Parathyroid adenoma (tissue), 2 donors: Measurements from ENCODE around the gene SIK3.

Experiments
- H2AFZ ChIP-seq: fragments of 300-600 bp; sonication (generic); one replicate; pipeline ENCODE4 v1.7.0; 2017; ENCODE audit warnings: antibody characterized with exemption, mild to moderate bottlenecking
- H3K27ac ChIP-seq: fragments of 300-600 bp; sonication (generic); one replicate; pipeline ENCODE4 v1.7.0; 2017
- H3K27me3 ChIP-seq: fragments of 300-600 bp; sonication (generic); one replicate; pipeline ENCODE4 v1.7.0; 2017; ENCODE audit warnings: low read length; ENCODE audit not compliant: control insufficient read depth, insufficient read depth
- H3K36me3 ChIP-seq: fragments of 300-600 bp; sonication (generic); one replicate; pipeline ENCODE4 v1.7.0; 2017; ENCODE audit warnings: low read length; ENCODE audit not compliant: control insufficient read depth, insufficient read depth
- H3K4me1 ChIP-seq: fragments of 300-600 bp; sonication (generic); one replicate; pipeline ENCODE4 v1.7.0; 2017; ENCODE audit warnings: control low read depth
- H3K4me2 ChIP-seq: fragments of 300-600 bp; sonication (generic); one replicate; pipeline ENCODE4 v1.7.0; 2017; ENCODE audit warnings: low read length
- H3K4me3 ChIP-seq: fragments of 300-600 bp; sonication (generic); one replicate; pipeline ENCODE4 v1.7.0; 2017; ENCODE audit warnings: low read depth, low read length
- H3K79me2 ChIP-seq: fragments of 300-600 bp; sonication (generic); one replicate; pipeline ENCODE4 v1.7.0; 2017; ENCODE audit warnings: control low read depth
- H3K9ac ChIP-seq: fragments of 300-600 bp; sonication (generic); one replicate; pipeline ENCODE4 v1.7.0; 2017; ENCODE audit warnings: mild to moderate bottlenecking
- H3K9me3 ChIP-seq: fragments of 300-600 bp; sonication (generic); one replicate; pipeline ENCODE4 v1.7.0; 2017; ENCODE audit warnings: low read length; ENCODE audit not compliant: control insufficient read depth
- CTCF ChIP-seq: fragments of 300-600 bp; sonication (generic); IDR thresholded peaks from one replicate; pipeline ENCODE4 v1.7.0; 2017; ENCODE audit warnings: antibody characterized with exemption, mild to moderate bottlenecking
- donor health status: primary hyperparathyroidism.

SIK3 gene

GRCh38 chr11:116892374-116892773 lies 205.9 kb downstream of the SIK3 start:
- Histone ChIP-seq H3K79me2 (no peaks in the 10 kb centered on the region), H3K4me3 (no peak overlapping the region), H2AFZ (no peak overlapping the region), H3K9ac (no peak overlapping the region), H3K9me3 (no peaks in the 10 kb centered on the region), H3K36me3 (no peaks in the 10 kb centered on the region), H3K4me2 (no peak overlapping the region), H3K4me1 (no peaks in the 10 kb centered on the region), H3K27me3 (no peaks in the 10 kb centered on the region), H3K27ac (no peak overlapping the region)
- no peak for TF ChIP-seq CTCF

- no peaks in the 10 kb centered on the region for H3K79me2 ChIP-seq
- H2AFZ ChIP-seq, result no peak overlapping the region
- TF ChIP-seq CTCF, result no peak
- H3K36me3 ChIP-seq, result no peaks in the 10 kb centered on the region
- H3K9me3 ChIP-seq, result no peaks in the 10 kb centered on the region
- H3K4me3 ChIP-seq, result no peak overlapping the region
- no peaks in the 10 kb centered on the region for H3K27me3 ChIP-seq
- no peak overlapping the region for H3K9ac ChIP-seq
- H3K27ac ChIP-seq, result no peak overlapping the region
- H3K4me2 ChIP-seq, result no peak overlapping the region
- no peaks in the 10 kb centered on the region for H3K4me1 ChIP-seq
These were observed 206.5 kb downstream of the SIK3 start for GRCh38 chr11:116891746-116892145.

- Histone ChIP-seq H3K27me3 (no peaks in the 10 kb centered on the region), H3K79me2 (no peaks in the 10 kb centered on the region), H3K4me2 (no peak overlapping the region), H3K4me1 (no peaks in the 10 kb centered on the region), H3K9ac (no peak overlapping the region), H3K27ac (no peak overlapping the region), H3K4me3 (no peak overlapping the region), H3K36me3 (no peaks in the 10 kb centered on the region), H3K9me3 (no peaks in the 10 kb centered on the region), H2AFZ (no peak overlapping the region)
- TF ChIP-seq CTCF, result no peak
These were observed 207.6 kb downstream of the SIK3 start for GRCh38 chr11:116890607-116891006.

GRCh38 chr11:116890193-116890592 lies 208.0 kb downstream of the SIK3 start:
- no peak overlapping the region for H3K9ac ChIP-seq

More at GRCh38 chr11:116890193-116890592, 208.0 kb downstream of the SIK3 start:
- Histone ChIP-seq H3K27me3 (no peaks in the 10 kb centered on the region), H3K4me3 (no peak overlapping the region), H3K9me3 (no peaks in the 10 kb centered on the region), H2AFZ (no peak overlapping the region), H3K27ac (no peak overlapping the region), H3K4me2 (no peak overlapping the region), H3K4me1 (no peaks in the 10 kb centered on the region), H3K36me3 (no peaks in the 10 kb centered on the region), H3K79me2 (no peaks in the 10 kb centered on the region)
- no peak for TF ChIP-seq CTCF
